Fibroblast of pulmonary artery (primary cell): ENCODE results near the gene CHCHD1.
A peak's percentile ranks its signal among the peaks of the same experiment; 100 is the strongest.

Experiments used
- DNase-seq: peaks from one replicate; pipeline ENCODE4 v3.0.0-alpha.2; 2010; ENCODE audit warnings: low read depth
- H3K4me3 ChIP-seq: replicated peaks from 2 replicates; pipeline ENCODE4 v1.5.1; 2011; ENCODE audit warnings: low read depth, mild to moderate bottlenecking, control low read depth, low read length, moderate library complexity
- CTCF ChIP-seq: IDR thresholded peaks from 2 replicates; pipeline ENCODE4 v1.5.1; 2011; ENCODE audit warnings: mild to moderate bottlenecking, control low read depth, low read length, inconsistent platforms; ENCODE audit errors: missing control alignments

The CHCHD1 gene

GRCh38 chr10:73818402-73818801 is 36.6 kb downstream of the CHCHD1 start:
- H3K4me3 ChIP-seq, result no peak overlapping the region
- no peak for DNase-seq
- no peak for TF ChIP-seq CTCF

GRCh38 chr10:73819081-73819480 is 37.2 kb downstream of the CHCHD1 start:
- TF ChIP-seq CTCF, result no peak
- DNase-seq, result peak; percentile 22
- no peak overlapping the region for H3K4me3 ChIP-seq

GRCh38 chr10:73819513-73820093 is 37.8 kb downstream of the CHCHD1 start:
- DNase-seq, result peak; percentile 37
- TF ChIP-seq CTCF, result peak; percentile 39
- no peak overlapping the region for H3K4me3 ChIP-seq

- no peak for DNase-seq
- TF ChIP-seq CTCF, result no peak
- H3K4me3 ChIP-seq, result no peak overlapping the region
Measured at GRCh38 chr10:73823391-73823790, 41.5 kb downstream of the CHCHD1 start.

GRCh38 chr10:73824146-73824725 is 42.4 kb downstream of the CHCHD1 start:
- no peak overlapping the region for H3K4me3 ChIP-seq
- no peak for TF ChIP-seq CTCF
- no peak for DNase-seq

GRCh38 chr10:73827346-73828089 is 45.7 kb downstream of the CHCHD1 start:
- no peak overlapping the region for H3K4me3 ChIP-seq
- DNase-seq, result no peak
- no peak for TF ChIP-seq CTCF
